GM19397 (cell line): ENCODE measurements around the gene MROH2A.

ENCODE experiments used
- ATAC-seq: cut with Tn5 transposase; IDR thresholded peaks from one replicate; pipeline ENCODE4 v1.9.1; 2021; ENCODE audit warnings: mild to moderate bottlenecking, moderate library complexity; ENCODE audit not compliant: unreplicated experiment

The MROH2A gene

DNA sequence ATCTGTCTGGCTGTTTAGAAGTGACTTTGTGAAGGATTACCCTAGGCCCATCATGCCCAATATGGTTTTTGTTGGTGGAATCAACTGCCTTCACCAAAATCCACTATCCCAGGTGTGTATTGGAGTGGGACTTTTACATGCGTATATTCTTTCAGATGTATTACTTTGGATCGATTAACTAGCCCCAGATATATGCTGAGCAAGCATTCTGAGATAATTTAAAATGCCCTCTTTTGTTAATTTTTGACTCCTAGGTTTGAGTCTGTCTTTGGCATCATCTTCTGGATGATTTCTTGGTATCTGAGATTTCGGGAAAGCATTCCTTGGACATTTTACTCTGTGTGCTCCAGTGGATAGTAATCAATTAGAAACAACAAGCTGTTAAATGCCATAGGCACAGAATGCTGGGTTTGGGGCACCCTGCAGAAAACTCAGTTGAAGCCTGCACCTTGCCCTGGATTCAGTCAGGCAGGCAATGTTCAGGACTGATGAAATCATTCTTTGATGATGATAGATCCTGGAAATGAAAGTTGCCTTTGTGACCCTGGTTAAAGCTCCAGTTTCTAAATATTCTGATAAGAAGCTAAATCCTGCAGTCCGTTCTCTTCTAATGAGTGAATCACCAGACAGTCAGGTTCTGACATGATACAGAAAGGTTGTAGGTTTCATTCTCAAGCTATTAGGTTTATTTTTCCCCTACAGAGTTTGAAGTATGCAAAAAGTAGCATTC lies 16.9 kb upstream of the MROH2A start:
- ATAC-seq: no peak

- no peak for ATAC-seq
Observed at GRCh38 chr2:233764264-233764663, 13.9 kb upstream of the MROH2A start.

DNA sequence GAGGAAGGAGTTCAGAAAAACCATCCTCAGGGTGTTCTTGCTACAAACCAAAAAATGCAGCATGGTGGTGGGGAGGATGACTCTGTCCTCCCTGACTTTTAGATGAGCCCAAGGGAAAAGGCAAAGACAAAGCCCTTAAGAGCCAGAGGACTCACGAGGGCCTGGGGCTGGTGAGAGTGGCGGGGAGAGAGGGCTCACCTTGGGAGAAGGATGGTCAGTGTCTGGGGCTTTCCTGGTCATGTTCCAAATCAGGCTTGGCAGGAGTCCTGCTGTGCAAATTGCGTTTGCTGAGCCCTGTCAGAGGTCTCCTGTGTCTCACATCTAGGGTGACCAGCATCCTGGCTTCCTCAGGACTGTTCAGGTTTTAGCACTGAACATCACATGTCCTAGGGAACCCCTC lies 13.4 kb upstream of the MROH2A start:
- no peak for ATAC-seq

GRCh38 chr2:233766416-233766815 lies 11.7 kb upstream of the MROH2A start:
- ATAC-seq: no peak

DNA sequence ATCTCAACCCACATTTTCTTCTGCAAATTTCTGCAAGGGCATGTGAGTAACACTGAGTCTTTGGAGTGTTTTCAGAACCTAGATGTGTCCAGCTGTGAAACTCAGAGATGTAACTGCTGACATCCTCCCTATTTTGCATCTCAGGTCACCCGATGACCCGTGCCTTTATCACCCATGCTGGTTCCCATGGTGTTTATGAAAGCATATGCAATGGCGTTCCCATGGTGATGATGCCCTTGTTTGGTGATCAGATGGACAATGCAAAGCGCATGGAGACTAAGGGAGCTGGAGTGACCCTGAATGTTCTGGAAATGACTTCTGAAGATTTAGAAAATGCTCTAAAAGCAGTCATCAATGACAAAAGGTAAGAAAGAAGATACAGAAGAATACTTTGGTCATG lies 10.1 kb upstream of the MROH2A start:
- ATAC-seq: no peak

DNA sequence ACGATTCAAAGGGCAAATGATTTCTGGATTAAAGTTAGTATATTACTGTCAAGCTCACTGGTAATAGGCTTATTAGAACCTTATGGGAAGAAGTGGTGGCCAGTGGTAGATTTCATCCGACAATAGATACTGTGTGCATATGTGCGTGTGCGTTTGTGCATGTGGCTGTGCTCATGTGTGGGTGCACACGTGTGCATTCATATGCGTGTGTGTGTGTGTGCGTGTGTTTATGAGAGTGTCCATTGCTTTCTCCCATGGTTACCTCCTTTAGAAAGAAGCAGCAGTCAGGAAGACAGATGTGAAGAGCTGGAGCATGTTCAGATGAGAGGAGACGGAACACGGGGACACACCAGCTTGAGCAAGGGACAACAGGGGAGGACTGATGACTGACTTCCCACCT lies 8.9 kb upstream of the MROH2A start:
- no peak for ATAC-seq

GRCh38 chr2:233772153-233772552 lies 6.0 kb upstream of the MROH2A start:
- no peak for ATAC-seq

GRCh38 chr2:233772583-233772982 lies 5.5 kb upstream of the MROH2A start:
- no peak for ATAC-seq

GRCh38 chr2:233773854-233774253 lies 4.3 kb upstream of the MROH2A start:
- ATAC-seq: no peak

- ATAC-seq: no peak
Observed at GRCh38 chr2:233775414-233775813, 2.7 kb upstream of the MROH2A start.

DNA sequence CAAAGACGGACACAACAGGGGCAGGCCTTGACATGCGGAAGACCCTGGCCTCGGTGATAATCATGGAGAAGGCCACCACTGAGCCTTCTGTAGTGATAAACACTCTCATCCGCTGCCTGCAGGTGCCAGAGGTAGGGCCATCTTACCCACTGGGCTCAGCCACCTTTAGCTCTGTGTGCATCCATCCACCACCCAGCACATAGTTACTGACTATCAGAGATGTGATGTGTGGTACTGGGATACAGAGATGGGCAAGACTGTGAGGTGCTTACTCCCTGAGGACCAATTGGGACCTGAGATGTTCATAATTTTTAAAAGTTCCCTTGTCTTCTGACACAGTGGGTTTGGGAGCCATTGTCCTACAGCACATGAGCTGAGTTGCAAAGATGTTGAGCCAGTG lies 1.6 kb downstream of the MROH2A start:
- no peak for ATAC-seq

DNA sequence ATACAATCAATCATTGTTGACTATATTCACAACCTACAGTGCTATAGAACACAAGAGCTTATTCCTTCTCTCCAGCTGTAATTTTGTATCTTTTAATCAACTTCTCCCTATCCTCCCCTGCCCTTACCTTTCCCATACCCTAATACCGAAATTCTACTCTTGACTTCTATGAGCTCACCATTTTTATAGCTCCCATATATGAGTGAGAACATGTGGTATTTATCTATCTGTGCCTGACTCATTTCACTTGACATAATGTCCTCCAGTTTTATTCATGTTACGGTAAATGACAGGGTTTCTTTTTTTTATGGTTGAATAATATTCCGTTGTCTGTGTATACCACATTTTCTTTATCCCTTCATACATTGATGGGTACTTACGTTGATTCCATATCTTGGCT lies 2.6 kb downstream of the MROH2A start:
- no peak for ATAC-seq

DNA sequence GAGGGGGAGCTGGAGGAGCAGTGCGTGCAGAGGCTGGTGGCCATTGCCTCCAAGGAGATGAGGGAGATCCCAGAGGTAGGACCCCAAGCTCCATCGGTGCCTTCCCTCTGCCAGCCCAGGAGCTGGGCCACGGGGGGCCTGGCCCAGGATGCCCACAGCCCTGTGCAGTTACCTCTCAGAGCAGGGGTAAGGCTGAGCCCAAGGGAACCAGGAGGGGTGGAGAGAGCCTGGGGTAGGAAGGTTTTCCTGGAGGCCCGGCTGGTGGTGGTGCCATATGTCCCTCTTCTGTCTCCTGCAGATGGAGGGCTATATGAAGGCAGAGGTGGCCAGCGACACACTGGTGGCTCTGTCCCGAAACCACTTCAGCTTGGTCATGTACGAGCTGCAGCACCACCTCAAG lies 11.4 kb downstream of the MROH2A start:
- no peak for ATAC-seq

GRCh38 chr2:233791151-233791882 lies 13.2 kb downstream of the MROH2A start:
- ATAC-seq: no peak

- no peak for ATAC-seq
Observed at GRCh38 chr2:233791883-233792329, 13.8 kb downstream of the MROH2A start.

GRCh38 chr2:233792720-233793119 lies 14.6 kb downstream of the MROH2A start:
- no peak for ATAC-seq

GRCh38 chr2:233793465-233794127 lies 15.5 kb downstream of the MROH2A start:
- no peak for ATAC-seq

DNA sequence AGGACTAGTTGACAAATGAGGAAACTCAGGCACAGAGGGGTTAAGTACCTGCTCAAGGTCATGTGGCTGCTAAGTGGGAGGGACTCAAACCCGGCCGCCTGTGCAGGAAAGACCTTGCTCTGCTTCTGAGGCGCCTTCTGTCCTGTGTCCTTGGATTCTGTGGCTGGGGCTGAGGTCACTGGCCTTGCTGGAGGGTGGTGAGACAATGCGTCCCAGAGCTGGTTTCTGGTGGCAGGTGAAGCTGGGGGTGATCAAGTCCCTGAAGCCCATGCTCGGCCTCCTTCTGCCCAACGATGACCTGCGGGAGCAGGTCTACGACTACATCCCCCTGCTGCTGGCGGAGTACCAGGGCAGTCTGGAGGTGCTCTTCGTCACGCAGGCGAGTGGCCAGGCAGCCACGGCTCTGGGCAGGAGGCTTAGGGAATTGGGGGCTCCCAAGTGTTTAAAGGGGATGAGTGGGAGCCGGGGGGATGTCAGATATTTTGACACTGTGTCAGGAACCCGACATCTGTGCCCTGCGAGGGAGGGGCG lies 16.1 kb downstream of the MROH2A start:
- no peak for ATAC-seq

DNA sequence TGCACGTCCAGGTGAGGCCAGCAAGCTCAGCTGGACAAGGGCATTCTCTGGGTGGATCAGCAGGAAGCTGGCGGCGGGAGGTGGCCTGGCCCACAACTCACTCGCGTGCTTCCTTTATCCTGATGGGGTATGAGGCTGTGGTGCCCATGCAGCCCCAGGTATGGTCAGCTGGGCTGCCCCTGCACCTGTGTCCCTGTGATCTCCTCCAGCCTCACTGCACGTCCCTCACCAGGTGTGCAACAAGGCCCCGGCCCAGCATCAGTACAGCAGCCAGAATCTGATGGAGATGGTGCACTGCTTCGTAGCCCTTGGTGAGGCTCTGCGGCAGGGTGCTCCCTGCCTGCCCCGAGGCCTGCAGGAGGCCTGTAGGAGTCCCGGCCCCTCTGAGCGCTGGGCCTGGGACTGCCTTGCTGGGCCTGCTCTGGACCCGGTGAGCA lies 17.6 kb downstream of the MROH2A start:
- no peak for ATAC-seq

DNA sequence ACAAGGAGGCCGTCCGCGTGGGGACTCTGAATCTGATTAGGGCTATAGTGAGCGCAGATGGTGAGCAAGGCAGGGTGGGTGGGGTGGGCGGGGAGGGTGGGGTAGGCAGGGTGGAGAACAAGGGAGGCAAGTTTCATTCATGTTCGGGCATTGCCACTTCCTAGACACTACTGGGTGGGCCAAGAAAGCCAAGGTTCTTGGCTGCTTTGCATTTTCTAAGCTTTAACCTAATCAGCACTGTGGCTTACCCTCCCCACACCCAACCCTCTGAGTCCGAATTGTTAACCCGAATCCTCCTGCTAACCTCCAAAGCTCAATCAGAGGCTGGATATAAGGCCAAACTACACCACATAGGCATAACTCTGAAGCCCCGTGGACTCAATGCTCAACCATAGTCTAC lies 18.1 kb downstream of the MROH2A start:
- no peak for ATAC-seq

- ATAC-seq: no peak
Observed at GRCh38 chr2:233798335-233799086, 20.4 kb downstream of the MROH2A start.
